GM12872 (cell line): ENCODE data around the gene PTPN6.

Source experiments
- CTCF ChIP-seq: IDR thresholded peaks from 3 replicates; pipeline ENCODE4 v1.5.1; 2011; ENCODE audit warnings: low read depth, mild to moderate bottlenecking, low read length, moderate library complexity; ENCODE audit not compliant: insufficient read depth

PTPN6 gene

GRCh38 chr12:7004287-7004803 lies 53.2 kb downstream of the PTPN6 start:
- no peak for TF ChIP-seq CTCF

- TF ChIP-seq CTCF: no peak
Observed at GRCh38 chr12:7004840-7005239, 53.7 kb downstream of the PTPN6 start.

- no peak for TF ChIP-seq CTCF
Observed at GRCh38 chr12:7005311-7005710, 54.2 kb downstream of the PTPN6 start.

- no peak for TF ChIP-seq CTCF
Observed at GRCh38 chr12:7006639-7007038, 55.5 kb downstream of the PTPN6 start.

- TF ChIP-seq CTCF: no peak
Observed at GRCh38 chr12:7008864-7009263, 57.7 kb downstream of the PTPN6 start.

GRCh38 chr12:7009512-7009911 lies 58.4 kb downstream of the PTPN6 start:
- TF ChIP-seq CTCF: no peak
